BLaER1 treated with 17β-estradiol and CSF1 and Interleukin-3, amounts not matched to agents 10 nM and 100 nM (cell line): Measurements from ENCODE around the gene MYOM3.
"Not testable (repeated sequence)": the region's sequence is repeated elsewhere in the genome, so short reads cannot be mapped to it uniquely, and the experiment has no call there.

Source experiments
- H3K27ac ChIP-seq, 11 experiments: shearing (Covaris generic); formaldehyde crosslinking; 2 replicates each; pipeline ENCODE4 v1.8.1; 2022
- H3K27me3 ChIP-seq, 11 experiments: shearing (Covaris generic); formaldehyde crosslinking; 2 replicates each; pipeline ENCODE4 v1.8.1; 2022
- H3K36me3 ChIP-seq, 11 experiments: shearing (Covaris generic); formaldehyde crosslinking; 2 replicates each; pipeline ENCODE4 v1.8.1; 2022
- H3K4me1 ChIP-seq, 10 experiments: shearing (Covaris generic); formaldehyde crosslinking; 2 replicates each; pipeline ENCODE4 v1.8.1; 2022
- H3K4me2 ChIP-seq, 11 experiments: shearing (Covaris generic); formaldehyde crosslinking; 2 replicates each; pipeline ENCODE4 v1.8.1; 2022
- H3K4me3 ChIP-seq, 10 experiments: shearing (Covaris generic); formaldehyde crosslinking; 2 replicates each; pipeline ENCODE4 v1.8.1; 2022
- H3K9ac ChIP-seq, 11 experiments: shearing (Covaris generic); formaldehyde crosslinking; 2 replicates each; pipeline ENCODE4 v1.8.1; 2022
- H3K9me3 ChIP-seq, 11 experiments: shearing (Covaris generic); formaldehyde crosslinking; replicated peaks in 1 of 11; 2 replicates each; pipeline ENCODE4 v1.8.1; 2022
- H4K20me1 ChIP-seq, 11 experiments: shearing (Covaris generic); formaldehyde crosslinking; 2 replicates each; pipeline ENCODE4 v1.8.1; 2022
- Cebpa-rat ChIP-seq, 11 experiments: shearing (Covaris generic); IDR thresholded peaks; 2 replicates each; pipeline ENCODE4 v1.8.1; 2022

The MYOM3 gene

GRCh38 chr1:24065304-24065703, 46.6 kb downstream of the MYOM3 start:
- Histone ChIP-seq H3K4me2 (peak overlapping the region in 9 of 11 experiments; percentile 3 to 57 (median 35); a peak in 14 of 22 replicates), H4K20me1 (no peaks in the 10 kb centered on the region), H3K27me3 (no peaks in the 10 kb centered on the region), H3K9ac (peak overlapping the region in 1 of 11 experiments; percentile 29; a peak in 1 of 22 replicates), H3K36me3 (no peaks in the 10 kb centered on the region), H3K9me3 (peaks cover 5 to 16% (median 11%) of the 10 kb centered on the region in 11 experiments; a peak in 19 of 22 replicates), H3K27ac (peak overlapping the region in 6 of 11 experiments; percentile 4 to 58 (median 42); a peak in 9 of 22 replicates), H3K4me1 (peaks cover 11 to 37% (median 31%) of the 10 kb centered on the region in 10 experiments; a peak in 19 of 20 replicates), H3K4me3 (no peak overlapping the region)
- no peak for TF ChIP-seq Cebpa-rat (IDR thresholded peaks at IDR 0.05)

DNA sequence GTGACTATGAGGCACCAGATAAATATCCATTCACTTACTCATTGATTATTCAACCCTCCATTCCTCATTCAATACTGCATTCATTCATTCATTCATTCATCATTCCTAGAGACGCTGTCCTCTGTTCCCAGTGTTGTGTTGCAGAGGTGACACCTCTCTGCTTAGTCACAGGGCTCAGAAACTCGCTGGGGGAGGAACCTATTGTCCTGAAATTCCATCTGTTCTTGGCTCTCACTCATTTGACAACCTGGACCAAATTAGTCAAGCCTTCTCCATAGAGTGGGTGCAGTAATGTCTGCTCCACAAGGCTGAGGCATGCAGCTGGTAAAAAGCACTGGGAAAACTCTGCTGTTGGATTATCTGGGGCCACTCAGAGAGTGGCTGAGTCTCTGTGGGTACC, 49.7 kb downstream of the MYOM3 start:
- Histone ChIP-seq H3K4me3 (no peak overlapping the region), H3K9me3 (peaks cover 5 to 16% (median 11%) of the 10 kb centered on the region in 11 experiments; a peak in 19 of 22 replicates), H3K36me3 (no peaks in the 10 kb centered on the region), H3K9ac (no peak overlapping the region), H3K27me3 (no peaks in the 10 kb centered on the region), H3K27ac (no peak overlapping the region), H4K20me1 (no peaks in the 10 kb centered on the region), H3K4me2 (no peak overlapping the region), H3K4me1 (peaks cover 0 to 15% (median 11%) of the 10 kb centered on the region in 10 experiments; a peak in 14 of 20 replicates)
- no peak for TF ChIP-seq Cebpa-rat (IDR thresholded peaks at IDR 0.05)

DNA sequence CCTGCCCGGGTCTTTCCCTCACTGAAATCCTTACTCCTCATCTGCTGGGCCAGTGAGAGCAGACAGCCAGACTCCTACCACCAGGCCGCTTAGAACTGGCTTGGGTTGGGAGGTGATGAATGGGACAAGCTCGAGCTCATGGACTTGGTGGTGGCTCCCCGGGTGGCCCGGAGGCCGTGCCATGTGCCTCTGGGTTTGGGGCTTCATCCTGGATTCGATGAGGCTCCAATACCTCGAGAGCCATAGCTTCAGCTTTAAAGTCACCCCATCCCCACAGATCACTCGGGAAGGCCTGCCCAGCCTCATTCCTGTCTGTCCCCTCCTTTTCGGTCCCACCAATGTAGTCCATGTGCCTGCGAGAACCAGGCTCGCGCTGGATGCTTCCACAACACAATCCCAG, 51.5 kb downstream of the MYOM3 start:
- Histone ChIP-seq H3K9ac (no peak overlapping the region), H3K9me3 (peaks cover 5 to 16% (median 11%) of the 10 kb centered on the region in 11 experiments; a peak in 19 of 22 replicates)

GRCh38 chr1:24058671-24059455, 53.1 kb downstream of the MYOM3 start:
- Histone ChIP-seq H4K20me1 (no peaks in the 10 kb centered on the region), H3K9me3 (peaks cover 5 to 16% (median 11%) of the 10 kb centered on the region in 11 experiments; a peak in 19 of 22 replicates), H3K9ac (no peak overlapping the region), H3K4me1 (no peaks in the 10 kb centered on the region), H3K27ac (no peak overlapping the region), H3K36me3 (no peaks in the 10 kb centered on the region), H3K27me3 (no peaks in the 10 kb centered on the region), H3K4me2 (no peak overlapping the region), H3K4me3 (no peak overlapping the region)
- no peak for TF ChIP-seq Cebpa-rat (IDR thresholded peaks at IDR 0.05)

More for the DNA sequence above, 51.5 kb downstream of the MYOM3 start:
- Histone ChIP-seq H4K20me1 (no peaks in the 10 kb centered on the region), H3K27ac (no peak overlapping the region), H3K27me3 (no peaks in the 10 kb centered on the region), H3K4me1 (peaks cover 0 to 7% (median 6%) of the 10 kb centered on the region in 10 experiments; a peak in 13 of 20 replicates), H3K36me3 (no peaks in the 10 kb centered on the region), H3K4me3 (no peak overlapping the region), H3K4me2 (no peak overlapping the region)
- TF ChIP-seq Cebpa-rat (IDR thresholded peaks at IDR 0.05): no peak

- Histone ChIP-seq H3K9me3 (peaks cover 0 to 6% (median 3%) of the 10 kb centered on the region in 11 experiments; a peak in 16 of 22 replicates), H3K27me3 (no peaks in the 10 kb centered on the region), H3K4me3 (no peak overlapping the region), H3K4me1 (no peaks in the 10 kb centered on the region), H4K20me1 (no peaks in the 10 kb centered on the region), H3K36me3 (no peaks in the 10 kb centered on the region), H3K4me2 (no peak overlapping the region), H3K27ac (no peak overlapping the region), H3K9ac (no peak overlapping the region)
- no peak for TF ChIP-seq Cebpa-rat (IDR thresholded peaks at IDR 0.05)
Measured at GRCh38 chr1:24057171-24057570, 54.8 kb downstream of the MYOM3 start.

- Histone ChIP-seq H3K27ac (no peak overlapping the region), H3K36me3 (no peaks in the 10 kb centered on the region), H3K27me3 (no peaks in the 10 kb centered on the region), H3K9ac (no peak overlapping the region), H3K4me1 (no peaks in the 10 kb centered on the region), H4K20me1 (no peaks in the 10 kb centered on the region; a peak in 1 of 22 replicates), H3K4me3 (no peak overlapping the region), H3K9me3 (no peaks in the 10 kb centered on the region), H3K4me2 (no peak overlapping the region)
- TF ChIP-seq Cebpa-rat (IDR thresholded peaks at IDR 0.05): no peak
Measured at GRCh38 chr1:24055681-24056080, 56.3 kb downstream of the MYOM3 start.

DNA sequence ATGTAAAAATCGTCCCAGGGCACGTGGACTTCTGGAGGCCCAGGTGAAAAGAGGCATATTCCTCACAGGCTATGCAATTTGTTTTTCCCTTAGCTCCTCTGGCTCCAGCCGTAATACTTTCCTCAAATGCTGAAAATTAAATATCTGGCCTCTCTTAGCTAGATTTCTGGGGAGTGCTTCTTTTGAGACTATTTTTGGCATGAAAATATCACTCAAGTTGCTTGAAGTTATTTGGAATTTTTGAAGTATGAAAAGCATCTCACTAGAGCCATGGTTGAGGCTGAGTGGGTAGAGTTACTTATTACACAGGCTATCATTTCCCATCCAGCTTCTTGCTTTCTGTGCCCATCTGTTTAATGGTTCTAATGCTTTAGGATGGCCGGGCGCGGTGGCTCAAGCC, 59.7 kb downstream of the MYOM3 start:
- Histone ChIP-seq H3K27me3 (no peaks in the 10 kb centered on the region), H3K9me3 (no peaks in the 10 kb centered on the region), H3K36me3 (no peaks in the 10 kb centered on the region), H3K4me3 (no peak overlapping the region), H3K4me2 (no peak overlapping the region), H4K20me1 (no peaks in the 10 kb centered on the region; a peak in 1 of 22 replicates), H3K27ac (no peak overlapping the region), H3K9ac (no peak overlapping the region), H3K4me1 (peaks cover 0 to 2% (median under 1%) of the 10 kb centered on the region in 10 experiments; a peak in 6 of 20 replicates)
- TF ChIP-seq Cebpa-rat (IDR thresholded peaks at IDR 0.05): no peak

- Histone ChIP-seq H4K20me1 (no peaks in the 10 kb centered on the region; a peak in 1 of 22 replicates), H3K4me3 (no peak overlapping the region), H3K36me3 (no peaks in the 10 kb centered on the region), H3K4me2 (no peak overlapping the region), H3K4me1 (peaks cover 0 to 10% (median 5%) of the 10 kb centered on the region in 10 experiments; a peak in 7 of 20 replicates), H3K27me3 (no peaks in the 10 kb centered on the region), H3K9ac (no peak overlapping the region), H3K9me3 (no peaks in the 10 kb centered on the region), H3K27ac (no peak overlapping the region)
- TF ChIP-seq Cebpa-rat (IDR thresholded peaks at IDR 0.05): peak in 2 of 11 experiments; percentile 33 to 53; a peak in 2 of 22 replicates
Measured at GRCh38 chr1:24051206-24051945, 60.6 kb downstream of the MYOM3 start.

DNA sequence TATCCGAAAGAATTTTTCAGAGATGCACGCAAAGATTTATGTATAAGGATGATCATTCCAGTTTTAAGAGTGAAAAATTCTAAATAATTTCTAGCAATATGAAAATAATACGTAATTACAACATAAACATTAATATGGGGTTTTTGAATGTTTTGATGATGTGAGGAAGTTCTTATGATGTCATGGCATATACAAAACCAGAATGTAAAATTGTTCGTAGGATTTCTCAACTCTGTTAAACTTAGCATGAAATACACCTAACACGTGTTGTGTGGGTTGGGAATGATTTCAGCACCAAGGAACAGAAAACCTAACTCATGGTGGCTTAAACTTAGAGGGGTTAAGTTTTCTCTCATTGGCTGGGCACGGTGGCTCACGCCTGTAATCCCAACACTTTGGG, 62.2 kb downstream of the MYOM3 start:
- no peak overlapping the region for H3K4me2 ChIP-seq
- TF ChIP-seq Cebpa-rat (IDR thresholded peaks at IDR 0.05): no peak
- H3K4me3 ChIP-seq: no peak overlapping the region
- peaks cover 0 to 15% (median 5%) of the 10 kb centered on the region in 10 experiments; a peak in 7 of 20 replicates for H3K4me1 ChIP-seq
- H3K9ac ChIP-seq: no peak overlapping the region
- no peaks in the 10 kb centered on the region; a peak in 1 of 22 replicates for H4K20me1 ChIP-seq
- H3K36me3 ChIP-seq: no peaks in the 10 kb centered on the region
- H3K27ac ChIP-seq: no peak overlapping the region
- no peaks in the 10 kb centered on the region for H3K27me3 ChIP-seq
- H3K9me3 ChIP-seq: no peaks in the 10 kb centered on the region

DNA sequence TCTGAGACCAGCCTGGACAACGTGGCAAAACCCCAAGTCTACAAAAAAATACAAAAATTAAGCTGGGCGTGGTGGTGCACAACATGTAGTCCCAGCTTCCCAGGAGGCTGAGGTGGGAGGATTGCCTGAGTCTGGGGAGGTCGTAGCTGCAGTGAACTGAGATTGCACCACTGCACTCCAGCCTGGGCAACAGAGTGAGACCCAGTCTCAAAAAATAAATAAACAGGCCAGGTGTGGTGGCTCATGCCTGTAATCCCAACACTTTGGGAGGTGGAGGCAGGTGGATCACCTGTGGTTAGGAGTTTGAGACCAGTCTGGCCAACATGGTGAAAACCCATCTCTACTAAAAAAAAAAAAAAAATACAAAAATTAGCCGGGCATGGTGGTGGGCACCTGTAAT, 63.0 kb downstream of the MYOM3 start:
- not testable (repeated sequence) for H3K27me3 ChIP-seq, H3K27ac ChIP-seq, H3K9ac ChIP-seq, H3K36me3 ChIP-seq, H3K4me3 ChIP-seq, H4K20me1 ChIP-seq, H3K4me2 ChIP-seq, H3K9me3 ChIP-seq
- H3K4me1 ChIP-seq: peaks cover 0 to 15% (median 6%) of the 10 kb centered on the region in 10 experiments; a peak in 13 of 20 replicates
